Stomach (tissue), 9 donors: ENCODE measurements around the gene RPS13. TPM values are rescaled to one million over a fixed set of nuclear protein-coding genes. Genes with fewer than 3 reads are reported as not detected.

ENCODE experiments used
- DNase-seq, 2 donors: peaks; one replicate each; pipeline versions ENCODE4 v3.0.0 to v3.0.0-alpha.2; 2013 to 2019
- H3K27ac ChIP-seq, 5 donors: fragments of 200-600 bp in 4 of 5; sonication (generic) in 4 of 5; one replicate each; pipeline ENCODE4 v1.5.1; 2013 to 2019; ENCODE audit warnings: mild to moderate bottlenecking in 1 of 5, moderate library complexity in 1 of 5
- H3K27me3 ChIP-seq, 3 donors: fragments of 200-600 bp; sonication (generic); one replicate each; pipeline ENCODE4 v1.5.1; 2017 to 2019; ENCODE audit warnings: mixed run types in 1 of 3
- H3K36me3 ChIP-seq, 4 donors: fragments of 200-600 bp; sonication (generic); 1 replicate in 3 of 4; 2 replicates in 1 of 4; pipeline ENCODE4 v1.5.1; 2016 to 2019
- H3K4me1 ChIP-seq, 4 donors: fragments of 200-600 bp; sonication (generic); one replicate each; pipeline ENCODE4 v1.5.1; 2016 to 2019
- H3K4me3 ChIP-seq, 4 donors: fragments of 200-600 bp; sonication (generic) in 3 of 4; one replicate each; pipeline ENCODE4 v1.5.1; 2016 to 2019; ENCODE audit warnings: mild to moderate bottlenecking in 1 of 4
- H3K9me3 ChIP-seq, 4 donors: fragments of 200-600 bp; sonication (generic); one replicate each; pipeline ENCODE4 v1.5.1; 2016 to 2019
- EP300 ChIP-seq: sonication (generic); formaldehyde crosslinking; IDR thresholded peaks from one replicate; pipeline ENCODE4 v1.6.1; 2017; ENCODE audit warnings: antibody characterized with exemption
- POLR2A ChIP-seq, 4 donors: fragments of 450-650 bp; IDR thresholded peaks; one replicate each; pipeline ENCODE4 v1.6.1; 2016; ENCODE audit warnings: antibody characterized with exemption in 4 of 4, control low read depth in 2 of 4, mild to moderate bottlenecking in 1 of 4, moderate library complexity in 1 of 4
- POLR2AphosphoS5 ChIP-seq, 3 donors: sonication (generic); formaldehyde crosslinking; IDR thresholded peaks; one replicate each; pipeline ENCODE4 v1.6.1; 2016; ENCODE audit warnings: antibody characterized with exemption in 3 of 3
- WGBS, 5 donors: extraction: QIAGEN DNeasy Blood & Tissue Kit in 3 of 5; methylation state at CpG; one replicate each; pipeline versions ENCODE4 v1.1.5 to v1.1.7; 2013 to 2018; 5-methylcytosine and 5-hydroxymethylcytosine counted together
- intact Hi-C: fragments of 100-400 bp; cut with DNase I; formaldehyde crosslinking; loops from one replicate; pipeline ENCODE4 v1.15.1; 2023; ENCODE audit warnings: low total_unique reads
- polyA plus RNA-seq, 3 donors: library from polyadenylated mRNA; stranded (reverse); fragments of 200-250 nt; gene quantifications; one replicate each; pipeline ENCODE4 v1.2.3, GENCODE V29; 2013
- small RNA-seq, 4 donors: library from RNA; depleted of rRNA; stranded (forward); fragments of <200 nt; gene quantifications; one replicate each; pipeline ENCODE3, GENCODE V24; 2016
- total RNA-seq, 5 donors: library from RNA; depleted of rRNA; stranded (reverse); fragments of >200 nt; gene quantifications; one replicate each; pipeline versions ENCODE4 v1.1.0 to v1.2.3, GENCODE V29; 2014 to 2016
- TF ChIP-seq, protein P1 (sequence below), 7 experiments: fragments of 450-650 bp in 4 of 7; fragments of 200-600 bp in 3 of 7; sonication (generic) in 3 of 7; IDR thresholded peaks; one replicate each; pipeline ENCODE4 v1.5.1; 2016 to 2019; ENCODE audit warnings: antibody characterized with exemption in 7 of 7, control low read depth in 2 of 7, mild to moderate bottlenecking in 1 of 7
- donor health status: healthy with polysubstance abuse.
- donor health status: Bipolar disorder and iron deficiency.
- donor health status: healthy.

RPS13 gene
- total and polyA plus RNA-seq, 8 donors, result 282 to 3,236 (median 2,060) TPM

- peaks cover 0 to 18% (median 12%) of the 10 kb centered on the region in 4 donors for H3K36me3 ChIP-seq
- H3K4me1 ChIP-seq, result no peaks in the 10 kb centered on the region
- no peak overlapping the region for H3K27ac ChIP-seq
- no peak for DNase-seq
- H3K4me3 ChIP-seq, result no peak overlapping the region
- WGBS, 5 donors, result 82 to 91% (median 83%) methylated on average over 3 of the region's 3 CpGs
- no peaks in the 10 kb centered on the region for H3K9me3 ChIP-seq
- TF ChIP-seq, protein P1, sequence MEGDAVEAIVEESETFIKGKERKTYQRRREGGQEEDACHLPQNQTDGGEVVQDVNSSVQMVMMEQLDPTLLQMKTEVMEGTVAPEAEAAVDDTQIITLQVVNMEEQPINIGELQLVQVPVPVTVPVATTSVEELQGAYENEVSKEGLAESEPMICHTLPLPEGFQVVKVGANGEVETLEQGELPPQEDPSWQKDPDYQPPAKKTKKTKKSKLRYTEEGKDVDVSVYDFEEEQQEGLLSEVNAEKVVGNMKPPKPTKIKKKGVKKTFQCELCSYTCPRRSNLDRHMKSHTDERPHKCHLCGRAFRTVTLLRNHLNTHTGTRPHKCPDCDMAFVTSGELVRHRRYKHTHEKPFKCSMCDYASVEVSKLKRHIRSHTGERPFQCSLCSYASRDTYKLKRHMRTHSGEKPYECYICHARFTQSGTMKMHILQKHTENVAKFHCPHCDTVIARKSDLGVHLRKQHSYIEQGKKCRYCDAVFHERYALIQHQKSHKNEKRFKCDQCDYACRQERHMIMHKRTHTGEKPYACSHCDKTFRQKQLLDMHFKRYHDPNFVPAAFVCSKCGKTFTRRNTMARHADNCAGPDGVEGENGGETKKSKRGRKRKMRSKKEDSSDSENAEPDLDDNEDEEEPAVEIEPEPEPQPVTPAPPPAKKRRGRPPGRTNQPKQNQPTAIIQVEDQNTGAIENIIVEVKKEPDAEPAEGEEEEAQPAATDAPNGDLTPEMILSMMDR (IDR thresholded peaks at IDR 0.05), result no peak
- TF ChIP-seq EP300 (no peak), POLR2AphosphoS5 (IDR thresholded peaks at IDR 0.05) (no peak), POLR2A (IDR thresholded peaks at IDR 0.05) (no peak)
- intact Hi-C loops, result no loop called here
- no peaks in the 10 kb centered on the region for H3K27me3 ChIP-seq
Measured at GRCh38 chr11:17026487-17027082, 50.9 kb downstream of the RPS13 start.

GRCh38 chr11:17024924-17025323, 52.5 kb downstream of the RPS13 start:
- Histone ChIP-seq H3K36me3 (peaks cover 0 to 26% (median 21%) of the 10 kb centered on the region in 4 donors), H3K4me3 (no peak overlapping the region), H3K27me3 (no peaks in the 10 kb centered on the region), H3K9me3 (no peaks in the 10 kb centered on the region), H3K4me1 (no peaks in the 10 kb centered on the region), H3K27ac (no peak overlapping the region)
- intact Hi-C loops, result no loop called here
- WGBS, 5 donors, result 81 to 89% (median 86%) methylated on average over 2 of the region's 2 CpGs
- TF ChIP-seq EP300 (no peak), POLR2A (IDR thresholded peaks at IDR 0.05) (no peak), POLR2AphosphoS5 (IDR thresholded peaks at IDR 0.05) (no peak)
- TF ChIP-seq, protein P1 (IDR thresholded peaks at IDR 0.05), result no peak
- DNase-seq, result no peak

Small RNA genes within 50 kb of the gene (small RNA-seq; reads per million reads assigned to genes)
- 0 to 0.07 (median 0) reads per million in 4 donors for gene RNU6-593P
- gene SNORD14A, result 5.8 to 31.3 (median 25.2) reads per million in 4 donors
- gene SNORD14B, result 0 reads per million in 4 donors

Other genes with a start within 250 kb of the RPS13 start
- gene PLEKHA7, start 63.3 kb downstream of the RPS13 start, total RNA-seq, result 10 to 100 TPM; 31.2 to 82.3 (median 69.2) TPM
- 10 to 100 TPM; 12.8 to 20.5 (median 18.0) TPM for gene PLEKHA7, start 63.3 kb downstream of the RPS13 start, polyA plus RNA-seq
- 100 to 1,000 TPM in 1 of 5 donors, 10 to 100 TPM in 4; 25.5 to 114 (median 71.9) TPM for gene PIK3C2A, start 130.3 kb upstream of the RPS13 start, total RNA-seq
- gene PIK3C2A, start 130.3 kb upstream of the RPS13 start, polyA plus RNA-seq, result 10 to 100 TPM in 1 of 3 donors, 1 to 10 TPM in 2; 6.6 to 10.1 (median 6.8) TPM
- 10 to 100 TPM in 4 of 5 donors, 1 to 10 TPM in 1; 6.4 to 92.9 (median 42.2) TPM for gene NUCB2, start 199.1 kb upstream of the RPS13 start, total RNA-seq
- 100 to 1,000 TPM in 1 of 3 donors, 10 to 100 TPM in 2; 49.8 to 112 (median 72.9) TPM for gene NUCB2, start 199.1 kb upstream of the RPS13 start, polyA plus RNA-seq